Measurements from ENCODE around the gene AMELX.

Gene AMELX

GRCh38 chrX:11296051-11296450 lies 2.8 kb downstream of the AMELX start:
- Histone ChIP-seq H3K9me3 (ENCODE audit: control insufficient read depth in 5 of 5, low read length in 5 of 5) (no peaks in the 10 kb centered on the region), H3K4me1 (ENCODE audit: control insufficient read depth in 5 of 5, insufficient read depth in 5 of 5, low read length in 5 of 5) (no peaks in the 10 kb centered on the region), H3K27ac (ENCODE audit: low read depth, low read length) (no peak overlapping the region), H3K36me3 (ENCODE audit: control insufficient read depth in 5 of 5, insufficient read depth in 5 of 5, low read length in 5 of 5) (no peaks in the 10 kb centered on the region), H3K27me3 (ENCODE audit: control insufficient read depth in 5 of 5, insufficient read depth in 4 of 5, low read length in 5 of 5) (peaks cover 0 to 4% (median 3%) of the 10 kb centered on the region in 5 donors), H3K4me3 (ENCODE audit: low read depth in 1 of 5, low read length in 5 of 5) (no peak overlapping the region), H3K9ac (ENCODE audit: low read length in 5 of 5) (no peak overlapping the region)

- Histone ChIP-seq H3K4me1 (ENCODE audit: control insufficient read depth in 5 of 5, insufficient read depth in 5 of 5, low read length in 5 of 5) (no peaks in the 10 kb centered on the region), H3K36me3 (ENCODE audit: control insufficient read depth in 5 of 5, insufficient read depth in 5 of 5, low read length in 5 of 5) (no peaks in the 10 kb centered on the region), H3K27me3 (ENCODE audit: control insufficient read depth in 5 of 5, insufficient read depth in 4 of 5, low read length in 5 of 5) (peaks cover 0 to 4% (median 3%) of the 10 kb centered on the region in 5 donors), H3K9me3 (ENCODE audit: control insufficient read depth in 5 of 5, low read length in 5 of 5) (no peaks in the 10 kb centered on the region), H3K9ac (ENCODE audit: low read length in 5 of 5) (no peak overlapping the region), H3K4me3 (ENCODE audit: low read depth in 1 of 5, low read length in 5 of 5) (no peak overlapping the region), H3K27ac (ENCODE audit: low read depth, low read length) (no peak overlapping the region)
These were observed 5.4 kb downstream of the AMELX start for GRCh38 chrX:11298600-11298999.

- H3K4me3 ChIP-seq (ENCODE audit: low read depth in 1 of 5, low read length in 5 of 5) = no peak overlapping the region
These were observed 11.6 kb downstream of the AMELX start for GRCh38 chrX:11304829-11305228.

DNA sequence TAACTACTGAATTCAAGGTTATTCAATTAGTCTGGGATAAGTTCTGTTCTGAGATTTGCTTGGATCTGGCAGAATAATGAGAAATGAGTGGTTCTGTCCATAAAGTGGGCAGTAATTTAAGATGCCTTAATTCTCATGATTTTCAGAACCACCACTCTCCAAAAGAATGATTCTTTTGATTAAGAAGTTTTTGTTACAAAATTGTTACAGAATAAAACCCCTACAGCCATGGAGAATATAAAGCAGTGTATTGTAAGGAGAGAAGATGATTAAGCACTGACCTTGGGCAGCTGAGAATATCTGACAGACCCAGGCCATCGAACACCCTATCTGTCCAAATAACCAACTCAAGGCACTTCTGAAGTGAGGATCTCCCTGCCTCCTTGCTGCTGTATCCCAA lies 12.4 kb downstream of the AMELX start:
- peaks cover 0 to 9% (median 2%) of the 10 kb centered on the region in 5 donors for H3K27me3 ChIP-seq (ENCODE audit: control insufficient read depth in 5 of 5, insufficient read depth in 4 of 5, low read length in 5 of 5)
- no peaks in the 10 kb centered on the region for H3K4me1 ChIP-seq (ENCODE audit: control insufficient read depth in 5 of 5, insufficient read depth in 5 of 5, low read length in 5 of 5)
- no peak overlapping the region for H3K9ac ChIP-seq (ENCODE audit: low read length in 5 of 5)
- H3K36me3 ChIP-seq (ENCODE audit: control insufficient read depth in 5 of 5, insufficient read depth in 5 of 5, low read length in 5 of 5) = no peaks in the 10 kb centered on the region
- H3K4me3 ChIP-seq (ENCODE audit: low read depth in 1 of 5, low read length in 5 of 5) = no peak overlapping the region
- no peaks in the 10 kb centered on the region for H3K9me3 ChIP-seq (ENCODE audit: control insufficient read depth in 5 of 5, low read length in 5 of 5)
- H3K27ac ChIP-seq (ENCODE audit: low read depth, low read length) = no peak overlapping the region

More at GRCh38 chrX:11304829-11305228, 11.6 kb downstream of the AMELX start:
- no peaks in the 10 kb centered on the region for H3K36me3 ChIP-seq (ENCODE audit: control insufficient read depth in 5 of 5, insufficient read depth in 5 of 5, low read length in 5 of 5)
- no peaks in the 10 kb centered on the region for H3K4me1 ChIP-seq (ENCODE audit: control insufficient read depth in 5 of 5, insufficient read depth in 5 of 5, low read length in 5 of 5)
- H3K27me3 ChIP-seq (ENCODE audit: control insufficient read depth in 5 of 5, insufficient read depth in 4 of 5, low read length in 5 of 5) = peaks cover 0 to 9% (median 2%) of the 10 kb centered on the region in 5 donors
- H3K27ac ChIP-seq (ENCODE audit: low read depth, low read length) = no peak overlapping the region
- no peaks in the 10 kb centered on the region for H3K9me3 ChIP-seq (ENCODE audit: control insufficient read depth in 5 of 5, low read length in 5 of 5)
- no peak overlapping the region for H3K9ac ChIP-seq (ENCODE audit: low read length in 5 of 5)

- H3K27ac ChIP-seq (ENCODE audit: low read depth, low read length) = no peak overlapping the region
- no peak overlapping the region for H3K4me3 ChIP-seq (ENCODE audit: low read depth in 1 of 5, low read length in 5 of 5)
- H3K27me3 ChIP-seq (ENCODE audit: control insufficient read depth in 5 of 5, insufficient read depth in 4 of 5, low read length in 5 of 5) = peaks cover 0 to 9% (median 2%) of the 10 kb centered on the region in 5 donors
- H3K9ac ChIP-seq (ENCODE audit: low read length in 5 of 5) = no peak overlapping the region
- no peaks in the 10 kb centered on the region for H3K4me1 ChIP-seq (ENCODE audit: control insufficient read depth in 5 of 5, insufficient read depth in 5 of 5, low read length in 5 of 5)
- H3K36me3 ChIP-seq (ENCODE audit: control insufficient read depth in 5 of 5, insufficient read depth in 5 of 5, low read length in 5 of 5) = no peaks in the 10 kb centered on the region
- no peaks in the 10 kb centered on the region for H3K9me3 ChIP-seq (ENCODE audit: control insufficient read depth in 5 of 5, low read length in 5 of 5)
These were observed 16.0 kb downstream of the AMELX start for GRCh38 chrX:11309220-11309619.

DNA sequence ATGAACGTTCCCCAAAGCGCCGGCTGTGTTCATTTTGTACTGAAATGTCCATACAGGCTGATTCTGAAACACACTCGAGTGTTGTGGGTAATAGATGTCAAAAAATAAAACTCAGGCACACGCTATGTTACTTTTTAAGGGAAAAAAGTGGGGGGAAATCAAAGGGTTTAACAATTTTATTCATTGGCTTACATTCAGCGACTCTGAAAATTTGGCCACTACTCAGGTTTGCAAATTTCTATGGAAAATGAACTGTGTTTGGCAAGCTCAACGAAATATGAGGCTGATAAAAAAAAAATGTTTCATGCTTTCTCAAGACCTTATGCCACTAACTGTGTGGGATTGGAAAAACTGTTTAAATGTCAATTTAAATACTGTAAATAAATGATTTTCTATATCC lies 18.5 kb downstream of the AMELX start:
- no peaks in the 10 kb centered on the region for H3K4me1 ChIP-seq (ENCODE audit: control insufficient read depth in 5 of 5, insufficient read depth in 5 of 5, low read length in 5 of 5)
- H3K9me3 ChIP-seq (ENCODE audit: control insufficient read depth in 5 of 5, low read length in 5 of 5) = no peaks in the 10 kb centered on the region
- no peak overlapping the region for H3K9ac ChIP-seq (ENCODE audit: low read length in 5 of 5)
- H3K27ac ChIP-seq (ENCODE audit: low read depth, low read length) = no peak overlapping the region
- H3K27me3 ChIP-seq (ENCODE audit: control insufficient read depth in 5 of 5, insufficient read depth in 4 of 5, low read length in 5 of 5) = peaks cover 0 to 8% (median 0%) of the 10 kb centered on the region in 5 donors
- no peak overlapping the region for H3K4me3 ChIP-seq (ENCODE audit: low read depth in 1 of 5, low read length in 5 of 5)
- no peaks in the 10 kb centered on the region for H3K36me3 ChIP-seq (ENCODE audit: control insufficient read depth in 5 of 5, insufficient read depth in 5 of 5, low read length in 5 of 5)

DNA sequence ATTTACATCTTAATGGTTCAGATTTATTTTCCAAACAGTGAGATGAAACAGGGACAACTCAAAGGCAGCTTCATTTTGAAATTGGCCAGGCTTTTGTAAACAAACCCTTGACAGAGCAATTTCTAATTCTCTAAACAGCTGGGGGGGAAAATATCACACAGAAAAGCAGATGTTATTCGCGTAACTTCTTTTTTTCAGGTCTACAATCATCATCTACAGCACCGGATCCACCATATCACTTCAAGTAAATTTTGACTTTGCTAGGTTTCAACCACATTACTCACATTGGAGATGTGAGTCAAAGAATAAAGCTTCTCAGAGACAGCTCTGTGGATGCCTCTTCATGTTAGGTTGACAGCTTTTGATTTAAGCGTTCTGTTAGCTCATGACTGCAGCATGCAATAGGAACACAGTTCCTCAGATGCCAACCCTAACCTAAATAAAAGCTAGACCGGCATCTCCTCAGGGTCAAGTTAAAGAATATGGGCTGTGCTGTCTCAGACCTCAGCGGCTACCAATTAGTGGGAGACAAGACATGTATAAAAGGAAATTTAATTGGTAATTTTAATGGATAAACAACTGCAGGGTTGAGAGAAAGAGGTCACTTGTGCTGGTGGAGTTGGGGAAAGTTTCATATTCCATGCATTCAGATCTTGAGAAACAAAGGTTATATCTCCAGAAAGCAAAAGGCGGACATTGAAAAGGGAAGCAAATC lies 26.8 kb downstream of the AMELX start:
- Histone ChIP-seq H3K4me3 (ENCODE audit: low read depth in 1 of 5, low read length in 5 of 5) (no peak overlapping the region), H3K36me3 (ENCODE audit: control insufficient read depth in 5 of 5, insufficient read depth in 5 of 5, low read length in 5 of 5) (no peaks in the 10 kb centered on the region), H3K27ac (ENCODE audit: low read depth, low read length) (no peak overlapping the region), H3K9ac (ENCODE audit: low read length in 5 of 5) (no peak overlapping the region), H3K27me3 (ENCODE audit: control insufficient read depth in 5 of 5, insufficient read depth in 4 of 5, low read length in 5 of 5) (peaks cover 0 to 8% (median 0%) of the 10 kb centered on the region in 5 donors), H3K4me1 (ENCODE audit: control insufficient read depth in 5 of 5, insufficient read depth in 5 of 5, low read length in 5 of 5) (no peaks in the 10 kb centered on the region), H3K9me3 (ENCODE audit: control insufficient read depth in 5 of 5, low read length in 5 of 5) (peaks cover 0 to 9% (median 6%) of the 10 kb centered on the region in 5 donors)

DNA sequence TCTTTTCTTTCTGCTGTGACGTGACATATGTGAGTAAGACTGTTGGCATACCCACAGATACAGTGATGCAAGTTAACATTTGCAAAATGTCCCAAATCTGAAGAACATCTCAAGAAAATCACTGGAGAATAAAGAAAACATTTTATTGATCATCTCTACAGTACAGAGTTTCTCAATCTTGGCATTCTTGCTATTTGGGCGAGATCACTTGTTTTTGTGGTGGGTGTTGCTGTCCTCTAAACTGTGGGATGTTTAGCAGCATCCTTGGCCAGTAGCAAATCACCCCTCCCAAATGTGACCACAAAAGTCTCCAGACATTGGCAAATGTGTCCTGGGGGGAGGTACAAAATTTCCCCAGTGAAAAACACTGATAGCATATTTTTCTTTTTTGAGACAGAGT lies 28.8 kb downstream of the AMELX start:
- no peak overlapping the region for H3K9ac ChIP-seq (ENCODE audit: low read length in 5 of 5)
- no peaks in the 10 kb centered on the region for H3K4me1 ChIP-seq (ENCODE audit: control insufficient read depth in 5 of 5, insufficient read depth in 5 of 5, low read length in 5 of 5)
- no peaks in the 10 kb centered on the region for H3K36me3 ChIP-seq (ENCODE audit: control insufficient read depth in 5 of 5, insufficient read depth in 5 of 5, low read length in 5 of 5)
- no peak overlapping the region for H3K27ac ChIP-seq (ENCODE audit: low read depth, low read length)
- H3K9me3 ChIP-seq (ENCODE audit: control insufficient read depth in 5 of 5, low read length in 5 of 5) = peaks cover 0 to 9% (median 6%) of the 10 kb centered on the region in 5 donors
- no peak overlapping the region for H3K4me3 ChIP-seq (ENCODE audit: low read depth in 1 of 5, low read length in 5 of 5)
- peaks cover 0 to 2% (median 0%) of the 10 kb centered on the region in 5 donors for H3K27me3 ChIP-seq (ENCODE audit: control insufficient read depth in 5 of 5, insufficient read depth in 4 of 5, low read length in 5 of 5)

GRCh38 chrX:11328134-11328533 lies 34.9 kb downstream of the AMELX start:
- H3K27ac ChIP-seq (ENCODE audit: low read depth, low read length) = no peak overlapping the region
- H3K27me3 ChIP-seq (ENCODE audit: control insufficient read depth in 5 of 5, insufficient read depth in 4 of 5, low read length in 5 of 5) = peaks cover 0 to 6% (median 0%) of the 10 kb centered on the region in 5 donors
- H3K4me3 ChIP-seq (ENCODE audit: low read depth in 1 of 5, low read length in 5 of 5) = no peak overlapping the region
- H3K36me3 ChIP-seq (ENCODE audit: control insufficient read depth in 5 of 5, insufficient read depth in 5 of 5, low read length in 5 of 5) = no peaks in the 10 kb centered on the region
- H3K9ac ChIP-seq (ENCODE audit: low read length in 5 of 5) = no peak overlapping the region
- H3K4me1 ChIP-seq (ENCODE audit: control insufficient read depth in 5 of 5, insufficient read depth in 5 of 5, low read length in 5 of 5) = no peaks in the 10 kb centered on the region
- H3K9me3 ChIP-seq (ENCODE audit: control insufficient read depth in 5 of 5, low read length in 5 of 5) = peaks cover 0 to 9% (median 6%) of the 10 kb centered on the region in 5 donors

DNA sequence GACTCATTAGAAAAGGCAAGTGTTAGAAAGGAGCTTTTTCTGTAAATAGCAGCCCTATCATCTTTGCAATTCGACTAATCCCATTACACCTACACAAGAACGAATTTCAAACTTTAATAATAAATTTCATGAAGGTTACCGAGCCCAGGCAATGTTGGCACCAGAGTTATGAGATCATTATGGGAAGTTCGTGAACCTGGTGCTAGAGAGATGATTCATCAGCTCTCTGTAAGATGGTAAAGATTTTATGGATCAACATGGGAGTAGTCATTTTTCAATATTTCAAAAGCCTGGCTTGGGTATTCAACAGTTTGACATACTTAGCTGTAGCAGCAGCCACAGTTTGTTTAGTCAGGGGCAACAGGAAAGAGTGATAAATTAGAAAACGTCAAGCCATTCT lies 35.8 kb downstream of the AMELX start:
- no peak overlapping the region for H3K9ac ChIP-seq (ENCODE audit: low read length in 5 of 5)
- no peak overlapping the region for H3K4me3 ChIP-seq (ENCODE audit: low read depth in 1 of 5, low read length in 5 of 5)
- no peak overlapping the region for H3K27ac ChIP-seq (ENCODE audit: low read depth, low read length)
- peaks cover 0 to 6% (median 0%) of the 10 kb centered on the region in 5 donors for H3K27me3 ChIP-seq (ENCODE audit: control insufficient read depth in 5 of 5, insufficient read depth in 4 of 5, low read length in 5 of 5)
- H3K36me3 ChIP-seq (ENCODE audit: control insufficient read depth in 5 of 5, insufficient read depth in 5 of 5, low read length in 5 of 5) = no peaks in the 10 kb centered on the region
- no peaks in the 10 kb centered on the region for H3K4me1 ChIP-seq (ENCODE audit: control insufficient read depth in 5 of 5, insufficient read depth in 5 of 5, low read length in 5 of 5)
- H3K9me3 ChIP-seq (ENCODE audit: control insufficient read depth in 5 of 5, low read length in 5 of 5) = peaks cover 0 to 6% (median 4%) of the 10 kb centered on the region in 5 donors

Measured in subcutaneous abdominal adipose tissue (tissue), 5 donors.